GM18873 (cell line): ENCODE data around the gene COPS6.

Experiments
- ATAC-seq: cut with Tn5 transposase; IDR thresholded peaks from one replicate; pipeline ENCODE4 v1.9.1; 2021; ENCODE audit warnings: mild to moderate bottlenecking, moderate library complexity, moderate number of reproducible peaks; ENCODE audit not compliant: unreplicated experiment, low FRiP score

Gene COPS6

DNA sequence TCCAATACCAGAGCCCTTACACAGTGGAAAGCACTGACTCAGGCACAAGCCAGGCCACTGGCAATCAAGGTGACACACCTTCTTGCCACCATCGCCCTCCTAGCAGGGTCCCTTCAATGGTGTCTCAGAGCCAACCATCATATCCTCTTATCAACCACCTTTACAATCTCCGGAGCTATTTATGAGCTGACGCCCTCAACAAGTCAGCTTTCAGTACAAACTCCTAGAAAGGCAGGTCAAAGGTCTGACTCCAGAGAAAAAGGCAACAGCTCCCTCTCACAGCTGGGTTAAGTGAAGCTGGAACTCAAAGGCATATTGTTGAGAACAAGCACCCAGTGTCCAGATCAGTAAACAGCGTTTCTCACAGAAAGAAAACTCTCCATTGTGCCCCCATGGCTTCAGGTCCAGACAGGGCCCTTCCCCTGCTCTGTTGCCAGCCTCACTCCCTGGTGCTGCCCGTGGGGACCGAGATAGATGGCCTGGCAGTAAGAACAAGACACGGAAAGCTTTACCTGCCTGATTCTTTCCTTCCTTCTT lies 9.7 kb upstream of the COPS6 start:
- no peak for ATAC-seq

DNA sequence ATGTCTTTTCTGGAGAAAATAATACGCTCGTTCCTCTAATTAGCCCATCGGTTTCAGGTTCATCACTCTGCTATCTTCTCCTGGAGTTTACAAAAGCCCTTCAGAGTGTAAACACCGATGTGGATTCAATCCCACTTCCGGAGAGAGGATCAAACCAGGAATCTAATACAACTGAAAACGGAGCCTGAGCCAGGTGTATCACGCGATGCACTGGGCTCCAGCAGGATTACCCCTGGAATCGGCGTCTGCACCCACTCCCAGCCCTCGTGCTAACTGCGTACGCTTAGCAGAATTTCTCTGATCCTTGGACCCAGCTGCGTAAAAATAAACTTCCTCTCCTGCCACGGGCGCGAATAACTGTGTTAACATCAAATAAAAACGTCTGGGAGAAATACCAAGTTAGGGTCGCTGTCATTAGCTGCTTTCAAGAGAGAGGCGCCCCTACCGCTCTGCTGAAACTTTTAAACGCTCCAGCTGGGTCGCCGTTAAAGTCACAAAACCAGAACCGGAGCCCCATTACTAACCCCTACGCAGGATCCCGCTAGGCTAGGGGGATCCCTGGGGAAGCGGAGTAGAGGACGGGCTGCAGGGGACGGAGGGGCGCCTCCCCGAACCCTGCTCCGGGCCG lies 7.7 kb upstream of the COPS6 start:
- no peak for ATAC-seq

DNA sequence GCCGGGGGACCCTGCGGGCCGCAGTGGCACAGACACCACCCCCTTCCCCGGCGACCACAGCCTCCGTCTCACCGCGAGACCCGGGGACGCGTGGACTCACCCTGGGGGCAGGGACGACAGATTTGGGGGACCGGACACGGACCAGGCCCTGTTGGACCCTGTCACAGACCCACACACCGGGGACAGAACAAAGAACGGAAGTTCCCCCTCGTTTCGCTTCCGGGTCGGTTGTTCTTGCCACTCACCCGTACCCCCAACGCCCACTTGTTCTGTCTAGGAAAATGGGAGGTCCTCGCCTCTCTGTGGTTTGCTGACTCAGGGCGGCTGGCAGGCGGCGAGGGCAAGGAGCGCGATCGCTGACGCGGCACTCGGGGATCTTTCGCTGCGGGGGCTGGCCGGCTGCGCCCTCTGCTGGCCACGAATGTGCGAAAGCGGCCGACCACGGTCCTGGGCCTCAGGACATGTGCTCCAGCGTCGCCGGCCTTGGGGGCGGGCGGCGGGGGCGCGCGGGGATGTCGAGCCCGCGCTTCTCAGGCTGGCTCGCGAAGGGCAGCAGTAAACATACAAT lies 7.2 kb upstream of the COPS6 start, which contains the start of gene ZNF3:
TSS of gene ZNF3 (minus strand) at position 189 of the 568 bp plus-strand sequence. CDS start 4,366 bp downstream, outside the sequence.
- ATAC-seq: peak; percentile 77

DNA sequence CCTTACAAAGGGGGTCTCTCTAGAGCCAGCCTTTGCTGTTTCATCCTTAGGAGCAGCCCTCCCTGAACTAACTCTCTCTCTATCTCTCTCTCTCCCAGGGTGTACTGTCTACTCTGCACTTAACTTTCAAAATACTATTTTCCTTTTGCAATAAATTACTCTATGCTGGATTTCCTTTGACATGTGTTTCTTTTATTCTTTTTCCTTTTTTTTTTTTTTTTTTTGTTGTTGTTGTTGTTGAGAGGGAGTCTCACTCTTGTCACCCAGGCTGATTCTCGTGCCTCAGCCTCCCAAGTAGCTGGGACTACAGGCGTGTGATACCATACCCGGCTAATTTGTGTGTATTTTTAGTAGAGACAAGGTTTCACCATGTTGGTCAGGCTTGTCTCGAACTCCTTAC lies 5.8 kb upstream of the COPS6 start:
- ATAC-seq: no peak

DNA sequence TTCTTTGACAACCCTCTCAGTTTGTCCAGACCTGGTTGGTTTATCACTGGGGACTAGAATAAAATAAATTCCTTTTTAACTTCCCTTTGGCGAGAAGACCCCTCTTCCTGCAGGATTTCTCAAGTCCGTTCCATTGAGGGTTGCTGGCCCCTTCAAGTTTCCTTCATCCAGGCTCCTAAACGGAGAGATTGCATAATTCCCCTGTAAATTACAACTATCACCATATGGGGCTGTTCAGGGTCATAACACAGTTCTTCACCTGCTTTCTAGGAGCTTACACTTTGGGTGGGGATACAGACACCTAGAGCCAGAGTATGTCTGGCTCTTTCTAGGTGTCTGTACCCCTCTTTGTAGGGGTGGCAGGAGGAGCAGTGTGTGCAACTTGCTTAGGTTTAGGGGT lies 3.3 kb upstream of the COPS6 start:
- ATAC-seq: no peak

DNA sequence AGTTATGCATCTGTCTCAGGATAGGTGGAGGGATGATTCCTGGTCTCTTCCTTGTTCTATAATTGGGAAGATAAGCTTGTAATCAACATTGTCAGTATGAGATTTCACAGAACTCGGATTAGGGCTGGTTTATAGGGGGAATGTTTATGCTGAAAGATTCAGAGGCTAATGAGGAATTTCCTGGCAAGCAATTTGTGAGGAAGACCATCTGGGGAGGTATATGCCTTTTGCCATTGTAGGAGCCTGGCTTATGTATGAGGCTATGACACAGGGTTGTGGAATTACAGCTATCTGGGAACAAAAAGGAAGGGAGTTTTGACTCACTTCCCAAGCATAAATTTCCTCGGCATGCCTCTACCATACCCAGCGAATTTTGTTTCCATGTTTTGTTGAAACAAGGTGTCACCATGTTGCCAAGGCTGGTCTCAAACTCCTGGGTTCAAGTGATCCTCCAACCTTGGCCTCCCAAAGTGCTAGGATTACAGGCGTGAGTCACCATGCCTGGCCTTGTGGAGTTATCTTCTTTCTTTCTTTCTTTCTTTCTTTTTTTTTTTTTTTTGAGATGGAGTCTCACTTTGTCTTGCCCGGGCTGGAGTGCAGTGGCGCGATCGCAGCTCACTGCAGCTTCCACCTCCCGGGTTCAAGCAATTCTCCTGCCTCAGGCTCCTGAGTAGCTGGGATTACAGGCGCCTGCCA lies 1.6 kb upstream of the COPS6 start:
- ATAC-seq: no peak

DNA sequence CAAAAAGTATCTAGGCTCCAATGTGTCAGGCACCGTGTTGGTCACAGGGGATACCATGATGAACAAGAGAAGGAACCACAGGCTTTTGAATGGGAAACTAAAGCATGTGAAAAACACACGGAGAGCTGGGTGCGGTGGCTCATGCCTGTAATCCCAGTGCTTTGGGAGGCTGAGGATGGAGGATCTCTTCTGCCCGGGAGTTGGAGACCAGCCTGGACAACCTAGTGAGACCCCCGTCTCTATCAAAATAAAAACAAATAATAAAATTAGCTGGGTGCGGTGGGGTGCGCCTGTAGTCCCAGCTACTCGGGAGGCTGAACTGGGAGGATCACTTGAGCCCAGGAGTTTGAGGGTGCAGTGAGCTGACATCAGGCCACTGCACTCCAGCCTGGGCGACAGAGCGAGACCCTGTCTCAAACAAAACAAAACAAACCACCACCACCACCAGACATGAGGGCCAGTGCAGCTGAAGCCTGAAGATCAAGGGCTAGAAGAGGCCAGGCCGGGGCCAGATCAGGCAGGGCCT lies 611 bp upstream of the COPS6 start:
- no peak for ATAC-seq

DNA sequence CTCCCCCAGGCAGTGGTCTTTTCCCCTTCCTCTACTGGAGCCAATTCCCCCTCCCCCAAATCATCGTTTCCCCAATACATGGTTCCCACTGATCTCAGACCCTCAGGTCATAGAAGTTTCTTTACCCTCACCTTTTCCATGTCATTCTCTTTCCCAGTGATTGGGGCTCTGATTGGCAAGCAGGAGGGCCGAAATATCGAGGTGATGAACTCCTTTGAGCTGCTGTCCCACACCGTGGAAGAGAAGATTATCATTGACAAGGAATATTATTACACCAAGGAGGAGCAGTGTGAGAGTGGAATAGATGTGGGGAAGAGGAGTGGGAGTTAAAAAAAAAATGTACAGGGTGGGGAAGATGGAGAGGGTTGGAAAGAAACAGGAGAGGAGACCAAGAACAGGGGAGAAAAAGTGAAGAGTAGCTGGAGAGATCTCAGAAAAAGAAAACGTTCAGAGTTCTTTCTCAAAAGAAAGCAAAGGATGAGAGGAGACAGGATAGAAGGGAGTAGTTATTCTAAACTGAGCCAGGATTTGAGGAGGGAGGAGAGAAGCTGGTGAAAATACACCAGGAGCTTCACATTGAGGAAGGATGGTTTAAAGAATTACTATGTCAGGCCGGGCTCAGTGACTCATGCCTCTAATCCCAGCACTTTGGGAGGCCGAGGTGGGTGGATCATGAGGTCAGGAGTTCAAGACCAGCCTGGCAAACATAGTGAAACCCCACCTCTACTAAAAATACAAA lies 858 bp downstream of the COPS6 start:
- no peak for ATAC-seq

DNA sequence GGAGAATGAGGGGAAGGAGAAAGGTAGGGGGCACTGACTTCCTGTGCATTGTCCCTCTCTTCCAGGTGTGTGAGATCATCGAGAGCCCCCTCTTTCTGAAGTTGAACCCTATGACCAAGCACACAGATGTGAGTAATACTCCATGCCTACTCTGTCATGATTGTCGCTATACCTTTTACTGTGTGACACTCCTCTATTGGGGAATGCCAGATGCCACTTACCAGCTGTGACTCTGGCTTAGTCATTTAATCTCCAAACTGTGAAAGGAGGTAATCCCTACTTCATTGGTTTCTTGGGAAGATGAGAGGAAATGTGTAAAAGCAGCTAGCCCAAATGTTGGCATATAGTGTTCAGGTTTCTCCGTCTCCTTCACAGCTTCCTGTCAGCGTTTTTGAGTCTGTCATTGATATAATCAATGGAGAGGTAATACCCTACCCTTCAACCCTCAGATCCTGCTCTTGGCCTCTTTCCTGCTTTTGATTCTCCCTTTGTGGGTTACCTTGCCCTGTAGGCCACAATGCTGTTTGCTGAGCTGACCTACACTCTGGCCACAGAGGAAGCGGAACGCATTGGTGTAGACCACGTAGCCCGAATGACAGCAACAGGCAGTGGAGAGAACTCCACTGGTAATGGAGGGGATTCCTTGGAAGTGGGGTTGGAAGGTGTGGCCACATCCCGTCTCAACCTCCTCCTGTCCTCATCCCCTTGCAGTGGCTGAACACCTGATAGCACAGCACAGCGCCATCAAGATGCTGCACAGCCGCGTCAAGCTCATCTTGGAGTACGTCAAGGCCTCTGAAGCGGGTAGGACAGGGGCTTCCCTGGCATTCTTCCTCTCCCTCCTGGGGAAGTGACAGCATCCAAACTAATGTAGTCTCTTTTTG lies 2.0 kb downstream of the COPS6 start:
- ATAC-seq: no peak

DNA sequence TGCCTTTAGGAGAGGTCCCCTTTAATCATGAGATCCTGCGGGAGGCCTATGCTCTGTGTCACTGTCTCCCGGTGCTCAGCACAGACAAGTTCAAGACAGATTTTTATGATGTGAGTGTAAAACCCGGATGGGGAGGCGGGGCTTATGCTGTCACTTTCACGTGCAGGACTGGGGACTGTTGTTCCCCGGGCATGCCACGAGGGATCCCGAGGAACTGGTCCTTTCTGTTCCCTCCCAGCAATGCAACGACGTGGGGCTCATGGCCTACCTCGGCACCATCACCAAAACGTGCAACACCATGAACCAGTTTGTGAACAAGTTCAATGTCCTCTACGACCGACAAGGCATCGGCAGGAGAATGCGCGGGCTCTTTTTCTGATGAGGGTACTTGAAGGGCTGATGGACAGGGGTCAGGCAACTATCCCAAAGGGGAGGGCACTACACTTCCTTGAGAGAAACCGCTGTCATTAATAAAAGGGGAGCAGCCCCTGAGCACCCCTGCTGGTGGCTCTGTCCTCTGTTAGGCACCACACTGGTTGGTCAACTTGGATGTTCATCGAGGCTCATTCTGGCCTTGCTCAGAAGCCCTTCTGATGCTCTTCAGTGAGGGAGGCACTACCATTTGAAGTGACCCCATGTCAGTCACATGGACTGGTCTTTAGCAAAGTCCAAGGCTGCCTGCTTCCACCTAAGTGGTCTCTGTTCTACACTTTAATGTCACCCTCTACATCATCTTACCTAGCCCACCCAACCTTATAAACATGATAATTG lies 2.8 kb downstream of the COPS6 start:
- ATAC-seq: no peak

DNA sequence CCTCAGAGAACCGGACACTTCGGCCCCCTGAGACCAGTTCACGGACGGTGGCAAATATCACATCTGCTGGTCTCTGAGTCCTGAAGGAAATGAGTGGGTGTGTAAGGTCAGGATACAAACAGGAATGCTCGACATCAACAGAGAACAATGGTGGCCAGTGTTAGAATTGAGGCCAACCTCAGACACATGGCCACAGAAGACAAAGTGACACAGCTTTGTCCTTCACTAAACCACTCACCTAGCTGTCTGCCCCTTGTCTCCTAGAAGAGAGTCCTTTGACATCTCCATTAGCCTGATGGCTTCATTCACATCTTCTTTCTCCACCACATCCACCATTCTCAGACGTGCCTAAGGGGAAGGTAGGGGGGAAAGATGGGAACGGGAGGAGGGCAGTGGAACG lies 4.3 kb downstream of the COPS6 start:
- ATAC-seq: no peak

DNA sequence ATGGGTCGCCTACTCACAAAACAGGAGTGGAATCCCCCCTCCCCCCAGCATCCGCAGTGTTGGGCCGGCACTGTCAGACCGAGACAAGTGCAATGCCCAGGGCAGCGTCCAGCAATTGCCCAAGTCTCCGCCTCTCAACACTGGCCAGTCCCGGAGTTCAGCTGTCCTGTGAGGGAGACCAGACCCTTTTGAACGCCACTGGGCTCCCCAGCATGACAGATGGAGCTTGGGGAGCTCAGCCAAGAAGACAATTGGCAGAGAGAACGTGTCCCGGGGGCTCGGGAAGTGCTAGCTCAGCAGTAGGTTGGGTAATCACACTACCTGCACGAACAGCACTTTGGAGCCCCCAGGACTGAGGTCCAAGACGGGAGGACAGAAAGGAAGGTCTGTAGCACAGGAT lies 4.7 kb downstream of the COPS6 start:
- no peak for ATAC-seq

DNA sequence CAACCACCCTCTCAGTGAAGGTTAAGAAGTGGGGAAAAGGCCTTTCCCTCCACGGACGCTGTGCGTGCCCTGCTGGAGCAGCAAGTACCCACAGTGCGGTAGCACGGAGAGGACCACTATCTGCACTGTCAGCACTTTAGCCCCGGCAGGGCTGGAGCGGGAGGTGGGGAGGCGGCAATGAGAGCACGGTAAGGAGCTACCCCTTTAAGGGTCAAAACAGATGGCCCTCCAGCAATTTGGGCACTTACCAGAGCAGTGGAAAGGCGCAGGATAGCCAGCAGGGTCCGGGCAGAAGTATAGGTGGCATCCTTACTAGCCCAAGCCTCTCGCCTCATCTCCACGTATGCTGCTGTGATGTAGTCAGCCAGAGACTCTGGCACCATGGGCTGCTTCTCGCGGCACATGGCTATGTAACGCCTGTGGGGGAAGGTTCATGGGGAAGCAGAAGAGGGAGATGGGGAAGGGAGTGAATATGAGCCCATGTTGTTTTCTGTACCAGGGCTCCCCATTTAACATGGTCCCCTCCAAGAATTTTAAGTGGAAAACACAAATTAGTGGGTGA lies 5.2 kb downstream of the COPS6 start:
- no peak for ATAC-seq

DNA sequence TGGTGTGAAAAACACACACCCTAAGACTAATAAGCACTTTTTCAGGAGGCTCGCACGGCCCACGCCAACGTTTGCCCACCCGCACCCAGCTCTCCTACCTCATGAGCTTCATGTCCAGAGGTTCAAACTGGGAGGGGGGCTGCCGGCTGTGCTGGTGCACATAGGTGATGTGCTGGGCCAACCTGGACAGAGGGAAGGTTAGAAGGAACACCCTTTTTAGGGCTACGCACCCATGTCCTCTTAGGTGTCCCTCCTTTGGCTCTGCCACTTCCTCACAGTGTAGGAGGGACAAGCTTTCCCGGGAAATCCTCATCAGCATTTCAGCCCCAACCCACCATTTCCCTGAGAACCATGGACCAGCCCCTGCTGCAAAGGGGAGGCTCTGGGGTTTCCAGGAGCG lies 6.5 kb downstream of the COPS6 start:
- ATAC-seq: no peak

DNA sequence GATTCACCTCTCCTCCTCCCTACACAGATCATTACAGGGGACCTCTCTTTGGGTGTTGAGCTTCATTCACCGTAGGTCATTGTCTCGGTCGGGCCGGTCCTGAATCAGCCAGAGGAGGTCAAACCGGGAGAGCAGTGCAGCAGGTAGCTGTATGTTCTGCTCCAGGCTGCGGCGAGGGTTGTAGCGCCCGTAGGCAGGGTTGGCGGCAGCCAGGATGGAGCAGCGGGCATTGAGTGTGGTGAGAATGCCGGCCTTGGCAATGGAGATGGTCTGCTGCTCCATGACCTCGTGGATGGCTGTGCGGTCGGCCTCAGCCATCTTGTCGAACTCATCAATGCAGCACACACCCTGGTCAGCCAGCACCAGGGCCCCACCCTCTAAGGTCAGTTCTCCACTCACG lies 6.9 kb downstream of the COPS6 start:
- no peak for ATAC-seq

DNA sequence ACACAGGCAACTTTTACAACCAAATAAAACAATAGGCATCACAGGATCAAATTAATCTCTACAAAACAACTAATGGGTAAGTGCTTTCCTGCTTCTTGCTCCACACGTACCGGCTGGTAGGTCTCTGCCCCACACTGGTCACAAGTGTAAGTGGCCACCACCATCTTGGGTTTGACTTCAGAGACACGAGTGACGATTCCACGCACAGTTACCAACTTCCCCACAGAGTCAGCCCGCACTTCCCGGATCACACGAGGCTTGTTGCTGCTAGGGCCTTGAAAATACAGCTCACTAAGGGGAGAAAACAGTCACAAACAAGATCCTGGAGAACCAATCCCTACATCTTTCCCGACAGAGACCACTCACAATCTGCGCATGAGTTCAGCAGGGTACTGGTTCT lies 10.1 kb downstream of the COPS6 start:
- no peak for ATAC-seq

DNA sequence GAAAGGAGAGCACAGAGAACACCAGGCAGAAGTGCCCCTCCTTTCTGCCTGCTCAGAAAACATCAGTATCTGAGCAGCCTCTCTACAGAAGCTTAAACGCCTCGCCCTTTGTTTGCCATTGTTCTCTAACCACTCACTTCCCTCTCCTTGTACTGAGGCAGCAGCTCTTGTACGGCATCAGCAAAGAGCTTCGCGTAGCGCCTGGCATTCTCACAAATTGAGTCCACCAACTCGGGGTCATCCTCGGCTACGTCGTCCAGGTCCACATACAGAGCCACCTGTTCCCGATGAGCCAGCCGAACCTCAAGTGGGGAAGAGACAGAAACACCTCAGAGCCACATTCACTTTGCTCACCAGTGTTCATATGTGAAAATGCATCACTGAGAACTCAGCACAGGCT lies 10.7 kb downstream of the COPS6 start:
- ATAC-seq: no peak

DNA sequence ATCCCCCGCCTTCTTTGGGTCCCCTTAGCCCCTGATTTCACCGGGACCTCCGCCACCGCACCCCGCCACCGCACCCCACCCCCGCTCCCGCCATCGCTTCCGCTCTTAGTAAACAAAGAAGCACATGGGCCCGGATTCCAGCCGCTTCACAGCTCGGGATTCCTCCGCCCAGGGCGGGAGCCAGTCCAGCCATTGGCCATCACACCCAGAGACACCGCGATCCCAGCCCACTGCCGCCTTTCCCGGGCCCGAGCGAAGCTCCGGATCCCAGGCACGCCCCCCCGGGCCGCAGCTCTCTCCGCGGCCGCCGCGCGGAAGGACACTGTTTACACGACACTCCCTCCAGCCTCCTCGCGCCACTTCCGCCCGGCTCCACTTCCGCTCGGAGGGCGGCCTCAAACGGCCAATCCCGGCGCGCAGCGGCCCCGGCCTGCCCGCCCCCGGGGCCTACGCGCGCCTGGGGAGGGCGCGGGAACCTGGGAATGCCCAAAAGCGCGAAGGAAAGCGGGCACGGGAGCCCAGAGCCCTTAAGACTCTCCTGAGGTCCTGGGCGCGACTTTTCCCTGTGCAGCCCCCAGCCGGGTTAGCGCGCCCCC lies 11.7 kb downstream of the COPS6 start:
- ATAC-seq: peak; percentile 52
